ENCODE data around the gene ROR2.

Gene ROR2

DNA sequence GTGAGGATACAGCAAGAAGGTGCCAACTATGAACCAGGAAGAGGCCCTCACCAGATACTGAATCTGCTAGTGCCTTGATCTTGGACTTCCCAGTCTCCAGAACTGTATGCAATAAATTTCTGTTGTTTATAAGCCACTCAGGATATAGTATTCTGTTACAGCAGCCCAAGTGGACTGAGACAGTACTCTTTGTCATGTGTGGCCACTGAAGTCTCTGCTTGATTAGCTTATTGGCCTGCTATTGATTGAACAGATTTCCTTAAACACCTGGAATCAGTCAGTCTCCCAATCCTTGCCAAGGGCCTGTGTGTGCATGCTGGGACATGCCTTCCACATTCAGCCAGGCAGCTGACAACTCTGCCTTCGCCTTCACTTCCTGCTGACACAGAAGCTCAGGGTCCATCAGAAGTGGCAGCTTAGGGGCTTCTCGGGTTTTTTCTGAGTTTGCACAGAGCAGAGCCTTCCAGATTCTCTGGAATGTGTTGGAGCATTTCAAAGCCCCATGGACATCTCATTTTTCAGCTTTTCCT lies 13.7 kb upstream of the ROR2 start:
- H3K9ac ChIP-seq = no peak overlapping the region
- no peaks in the 10 kb centered on the region for H3K4me1 ChIP-seq (ENCODE audit: low read depth, poor library complexity, severe bottlenecking)
- H3K36me3 ChIP-seq (ENCODE audit: insufficient read depth) = no peaks in the 10 kb centered on the region
- no peak overlapping the region for H2AFZ ChIP-seq (ENCODE audit: low read depth)
- no peak overlapping the region for H3K4me3 ChIP-seq (IDR thresholded peaks at IDR 0.05; ENCODE audit: insufficient read depth, low read depth, low read length)
- H3K79me2 ChIP-seq (ENCODE audit: insufficient read depth, low read depth) = no peaks in the 10 kb centered on the region
- no peak for TF ChIP-seq CTCF (conservative IDR thresholded peaks at IDR 0.05; ENCODE audit: low read depth, low read length)
- no peak overlapping the region for H3K27ac ChIP-seq
- no peak overlapping the region for H3K4me2 ChIP-seq
- H4K20me1 ChIP-seq (ENCODE audit: insufficient read depth) = no peaks in the 10 kb centered on the region
- no peaks in the 10 kb centered on the region for H3K27me3 ChIP-seq (ENCODE audit: insufficient read depth, low read depth)

GRCh38 chr9:91960367-91960766 lies 10.3 kb upstream of the ROR2 start:
- H3K36me3 ChIP-seq (ENCODE audit: insufficient read depth) = no peaks in the 10 kb centered on the region
- H3K79me2 ChIP-seq (ENCODE audit: insufficient read depth, low read depth) = no peaks in the 10 kb centered on the region
- H3K4me1 ChIP-seq (ENCODE audit: low read depth, poor library complexity, severe bottlenecking) = no peaks in the 10 kb centered on the region

GRCh38 chr9:91958174-91958573 lies 8.1 kb upstream of the ROR2 start:
- H4K20me1 ChIP-seq (ENCODE audit: insufficient read depth) = no peaks in the 10 kb centered on the region
- H3K4me2 ChIP-seq = no peak overlapping the region
- no peak overlapping the region for H3K4me3 ChIP-seq (IDR thresholded peaks at IDR 0.05; ENCODE audit: insufficient read depth, low read depth, low read length)
- TF ChIP-seq CTCF (conservative IDR thresholded peaks at IDR 0.05; ENCODE audit: low read depth, low read length) = no peak
- H3K79me2 ChIP-seq (ENCODE audit: insufficient read depth, low read depth) = no peaks in the 10 kb centered on the region
- H3K9ac ChIP-seq = no peak overlapping the region
- H2AFZ ChIP-seq (ENCODE audit: low read depth) = no peak overlapping the region
- no peaks in the 10 kb centered on the region for H3K27me3 ChIP-seq (ENCODE audit: insufficient read depth, low read depth)
- no peaks in the 10 kb centered on the region for H3K36me3 ChIP-seq (ENCODE audit: insufficient read depth)
- H3K4me1 ChIP-seq (ENCODE audit: low read depth, poor library complexity, severe bottlenecking) = peaks cover 9% of the 10 kb centered on the region
- H3K27ac ChIP-seq = no peak overlapping the region

More at GRCh38 chr9:91960367-91960766, 10.3 kb upstream of the ROR2 start:
- Histone ChIP-seq H3K27me3 (ENCODE audit: insufficient read depth, low read depth) (no peaks in the 10 kb centered on the region), H3K27ac (no peak overlapping the region), H2AFZ (ENCODE audit: low read depth) (no peak overlapping the region), H3K4me3 (IDR thresholded peaks at IDR 0.05; ENCODE audit: insufficient read depth, low read depth, low read length) (no peak overlapping the region), H3K4me2 (no peak overlapping the region), H3K9ac (no peak overlapping the region), H4K20me1 (ENCODE audit: insufficient read depth) (no peaks in the 10 kb centered on the region)
- TF ChIP-seq CTCF (conservative IDR thresholded peaks at IDR 0.05; ENCODE audit: low read depth, low read length) = no peak

- Histone ChIP-seq H3K79me2 (ENCODE audit: insufficient read depth, low read depth) (no peaks in the 10 kb centered on the region), H3K36me3 (ENCODE audit: insufficient read depth) (no peaks in the 10 kb centered on the region), H2AFZ (ENCODE audit: low read depth) (peak overlapping the region; percentile 91), H3K27ac (no peak overlapping the region), H4K20me1 (ENCODE audit: insufficient read depth) (no peaks in the 10 kb centered on the region), H3K9ac (peak overlapping the region; percentile 20; the same call in 1 of the 2 replicates), H3K27me3 (ENCODE audit: insufficient read depth, low read depth) (no peaks in the 10 kb centered on the region), H3K4me2 (peak overlapping the region; percentile 69), H3K4me3 (IDR thresholded peaks at IDR 0.05; ENCODE audit: insufficient read depth, low read depth, low read length) (no peak overlapping the region), H3K4me1 (ENCODE audit: low read depth, poor library complexity, severe bottlenecking) (peaks cover 23% of the 10 kb centered on the region)
- peak; percentile 96 for TF ChIP-seq CTCF (conservative IDR thresholded peaks at IDR 0.05; ENCODE audit: low read depth, low read length)
Observed at GRCh38 chr9:91954841-91955471, 4.9 kb upstream of the ROR2 start.

All from KMS-11 (cell line).